ENCODE measurements around the gene DNM3.
A peak's percentile ranks its signal among the peaks of the same experiment; 100 is the strongest.

DNM3 gene

DNA sequence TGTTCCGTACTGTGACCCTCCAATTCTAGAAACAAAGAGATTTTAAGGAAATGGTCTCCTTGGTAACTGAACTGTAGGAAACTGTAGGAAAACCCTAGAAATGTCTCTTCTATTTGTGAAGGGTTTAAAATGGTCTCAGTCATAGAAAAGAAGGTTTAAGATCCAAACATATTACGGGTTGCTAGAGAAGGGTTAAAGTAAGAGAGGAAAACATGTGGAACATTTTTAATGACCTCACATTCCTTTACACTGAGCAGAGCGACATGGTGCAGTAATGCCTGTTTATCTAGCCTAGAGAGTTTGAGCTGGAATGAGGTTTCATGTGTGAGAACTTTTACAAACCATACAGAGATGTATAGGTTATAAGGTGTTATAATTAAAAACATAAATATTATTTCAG, 542.2 kb downstream of the DNM3 start:
- peak; percentile 54 for DNase-seq

DNA sequence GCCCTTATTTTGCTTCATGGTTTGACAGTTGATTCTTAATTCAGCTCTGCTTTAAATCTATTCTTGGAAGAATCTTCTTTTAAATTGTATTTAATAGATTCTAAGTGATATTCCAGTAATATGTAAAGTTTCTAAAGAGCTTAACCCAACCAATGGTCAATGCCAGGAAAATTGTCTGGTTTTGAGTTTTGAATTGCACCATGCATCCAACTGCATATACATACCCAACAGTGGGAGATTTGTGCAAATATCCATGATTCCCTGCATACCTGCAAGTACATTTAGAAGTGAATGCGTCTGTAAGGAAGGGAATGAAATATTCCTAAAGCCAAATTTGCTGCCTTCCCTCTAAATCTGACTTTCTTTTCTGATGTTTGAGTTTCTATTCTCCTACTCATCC, 543.4 kb downstream of the DNM3 start:
- no peak for DNase-seq

DNA sequence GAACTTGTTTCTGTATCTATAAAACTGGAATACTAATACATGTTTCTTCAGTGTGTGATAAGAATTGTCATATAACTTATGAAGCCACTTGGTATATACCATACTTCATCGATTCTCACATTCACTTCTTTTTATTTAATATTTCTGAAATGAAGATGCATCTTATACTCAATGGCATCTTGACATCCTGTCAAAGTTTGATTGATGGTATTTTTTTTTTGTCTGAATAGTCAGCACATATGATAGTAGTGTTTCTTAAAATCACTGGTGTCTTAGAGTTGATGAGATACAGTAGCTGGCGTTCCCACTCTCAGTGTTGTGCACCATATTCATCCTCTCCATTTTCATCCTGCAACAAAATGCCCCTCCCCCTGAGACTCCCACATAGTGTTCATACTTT, 544.7 kb downstream of the DNM3 start:
- no peak for DNase-seq

DNA sequence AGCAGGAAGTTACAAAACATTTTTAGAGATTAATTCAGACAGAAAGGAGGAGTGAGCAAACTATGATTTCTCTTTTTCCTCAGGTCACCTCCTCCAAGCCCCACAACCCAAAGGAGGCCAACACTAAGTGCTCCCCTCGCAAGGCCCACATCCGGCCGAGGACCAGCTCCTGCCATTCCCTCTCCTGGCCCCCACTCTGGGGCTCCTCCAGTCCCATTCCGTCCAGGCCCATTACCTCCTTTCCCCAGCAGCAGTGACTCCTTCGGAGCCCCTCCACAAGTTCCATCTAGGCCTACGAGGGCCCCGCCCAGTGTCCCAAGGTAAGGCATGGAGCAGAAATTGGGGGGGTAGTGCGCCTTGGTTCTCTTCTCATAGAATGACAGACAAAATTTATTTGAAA, 547.2 kb downstream of the DNM3 start:
- no peak for DNase-seq

DNA sequence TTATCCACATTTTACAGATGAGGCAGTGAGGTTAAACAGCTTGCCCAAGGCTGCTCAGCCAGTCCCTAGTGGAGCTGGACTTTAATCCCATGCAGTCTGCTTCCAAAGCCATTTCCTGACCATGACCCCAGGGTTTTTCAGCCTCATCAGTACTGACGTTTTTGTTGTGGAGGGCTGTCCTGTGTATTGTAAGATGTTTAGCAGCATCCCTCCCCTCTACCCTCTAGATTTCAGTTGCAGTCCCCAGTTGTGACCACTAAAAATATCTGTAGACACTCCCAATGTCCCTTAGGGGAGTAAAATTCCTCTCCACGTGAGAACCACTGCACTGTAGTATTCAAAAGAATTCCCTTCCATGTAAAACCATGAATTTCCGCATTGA, 549.0 kb downstream of the DNM3 start:
- no peak for DNase-seq

DNA sequence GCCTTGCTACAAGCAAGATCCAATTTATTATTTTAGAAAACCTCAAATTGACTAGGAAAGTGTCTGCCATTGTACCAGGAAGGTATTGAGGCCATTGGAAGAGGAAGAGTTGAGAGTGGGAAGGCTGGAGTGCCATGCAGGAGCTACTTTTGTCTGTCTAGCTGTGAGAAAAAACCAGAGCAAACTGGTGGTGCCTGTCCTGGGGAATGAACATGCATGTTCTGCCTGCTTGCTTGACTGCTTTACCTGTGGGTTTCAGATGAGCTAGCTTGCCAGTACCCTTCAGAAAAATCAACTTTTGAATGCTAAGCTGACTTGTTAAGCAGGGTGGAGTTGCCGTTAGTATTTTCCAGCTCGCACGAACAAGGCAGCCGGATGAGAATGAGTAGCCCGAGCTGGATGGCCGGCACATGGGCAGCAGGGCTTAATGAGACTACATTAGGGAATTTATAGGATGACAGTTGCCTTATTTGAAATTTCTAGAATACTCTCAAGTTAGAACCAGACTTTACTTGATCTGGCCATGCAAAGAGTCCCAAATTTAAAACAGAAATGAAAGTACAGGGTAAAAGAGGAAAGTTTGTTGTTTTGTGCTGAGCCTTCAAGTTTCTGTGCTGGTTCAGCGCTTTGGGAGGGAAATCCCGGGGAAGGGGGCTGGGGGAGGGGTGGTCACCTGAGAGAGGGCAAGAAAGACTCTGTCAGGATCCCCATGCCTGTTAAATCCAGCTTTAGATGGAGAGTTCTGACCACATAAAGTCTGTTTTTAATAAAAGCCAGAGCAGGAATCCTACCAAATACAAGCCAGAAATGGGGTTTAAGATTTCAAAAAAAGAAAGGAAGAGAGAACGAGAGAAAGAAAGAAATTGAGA, 549.6 kb downstream of the DNM3 start:
- DNase-seq = no peak

DNA sequence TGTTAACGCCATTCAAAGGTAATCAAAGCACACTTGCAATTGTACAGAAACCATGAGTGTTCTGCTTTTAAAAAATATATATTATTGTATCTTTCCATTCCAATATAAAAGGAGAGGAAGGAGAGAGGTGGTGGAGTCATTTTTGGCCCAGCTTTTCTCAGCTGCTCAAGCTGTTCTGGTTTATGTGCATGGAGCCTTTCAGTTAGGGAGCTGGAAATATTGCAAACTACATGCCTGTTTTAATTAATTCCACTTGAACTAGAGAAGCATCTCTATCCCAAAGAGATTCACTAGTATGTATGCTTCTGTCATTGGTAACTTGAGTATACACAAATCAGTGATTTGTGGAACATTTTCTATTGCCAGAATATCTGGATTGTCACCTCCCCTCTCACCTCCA, 550.7 kb downstream of the DNM3 start:
- DNase-seq = no peak

DNA sequence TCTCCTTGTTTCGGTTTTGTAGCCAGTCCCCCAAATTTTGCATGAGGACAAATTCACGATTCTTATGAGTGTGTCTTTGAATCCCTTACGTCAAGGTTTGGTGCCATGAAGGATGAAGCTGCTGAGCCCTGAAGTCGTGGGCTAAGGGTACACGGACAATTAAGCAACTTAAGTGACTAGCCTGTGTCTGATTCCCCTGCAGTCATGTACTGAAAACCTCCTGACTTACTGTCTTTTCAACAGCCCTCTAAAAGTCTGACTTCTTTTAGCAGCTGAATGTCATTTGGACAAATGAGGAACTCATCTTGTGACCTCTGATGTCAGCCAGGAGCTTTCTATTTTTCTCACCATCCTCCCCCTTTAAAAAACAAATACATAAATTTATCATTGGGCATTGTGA, 552.1 kb downstream of the DNM3 start:
- no peak for DNase-seq

DNA sequence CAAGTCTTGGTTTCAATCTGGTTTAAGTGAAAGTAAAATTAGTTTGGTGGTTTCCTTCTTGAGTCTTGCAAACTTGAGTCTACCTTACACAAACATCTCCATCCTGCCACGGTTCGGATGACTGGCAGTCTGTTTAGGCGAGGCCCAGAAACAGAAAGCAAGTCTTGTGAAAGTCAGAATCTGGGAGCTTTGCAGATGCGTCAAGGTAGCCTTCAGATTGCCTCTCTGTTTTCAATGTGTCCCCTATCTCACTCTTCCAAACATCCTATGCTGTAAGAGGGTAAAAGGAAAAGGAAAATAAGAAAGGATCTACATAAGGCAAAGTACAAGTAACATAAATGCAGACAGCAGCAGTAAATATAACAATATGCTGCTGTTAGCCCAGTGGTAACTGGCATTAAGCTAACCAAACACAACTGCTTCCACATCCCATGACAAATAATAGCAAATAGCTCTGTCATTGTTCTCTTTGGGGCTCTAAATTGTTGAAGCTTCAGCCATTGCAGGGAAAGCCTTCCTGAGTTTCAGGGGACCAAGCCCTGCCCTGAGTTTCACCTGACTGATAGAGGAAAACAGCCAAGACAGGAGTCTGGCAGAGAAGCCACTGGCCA, 552.9 kb downstream of the DNM3 start:
- no peak for DNase-seq

DNA sequence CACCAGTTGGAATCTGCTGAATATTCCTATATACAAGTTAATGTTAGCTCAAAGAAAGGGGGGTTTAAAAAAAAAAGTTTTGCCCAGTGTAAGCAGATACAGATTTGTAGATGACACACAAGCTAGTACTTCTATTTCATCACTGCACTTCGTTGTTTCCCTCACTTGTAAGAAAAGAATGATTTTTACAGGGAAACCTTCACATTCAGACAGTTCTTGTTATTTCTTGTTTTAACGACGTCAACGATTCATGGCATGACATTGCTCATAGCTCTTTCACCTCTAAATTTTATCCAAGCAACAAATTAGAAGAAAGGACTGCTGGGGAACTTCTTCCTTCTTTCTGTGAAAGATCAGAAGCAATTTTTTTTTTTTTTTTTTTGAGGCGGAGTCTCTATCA, 553.5 kb downstream of the DNM3 start:
- DNase-seq = no peak

DNA sequence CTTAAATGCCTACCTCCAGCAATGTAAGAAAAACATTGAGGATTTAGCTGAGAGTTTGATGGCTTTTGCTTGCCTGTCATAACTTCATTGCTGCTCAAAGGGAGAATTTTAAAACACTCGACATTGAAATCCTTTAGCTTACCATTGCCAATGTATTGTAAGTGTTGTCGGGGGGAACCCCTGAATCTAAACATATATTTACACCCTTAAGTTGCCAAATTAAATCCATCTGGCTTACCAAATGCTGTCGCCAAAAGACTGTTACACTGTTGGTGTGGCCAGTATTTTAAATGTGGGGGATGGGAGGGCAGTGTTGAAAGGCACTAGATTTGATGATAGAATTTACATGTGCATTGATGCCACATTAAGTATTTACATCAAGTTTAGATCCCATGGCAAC, 554.3 kb downstream of the DNM3 start:
- no peak for DNase-seq

DNA sequence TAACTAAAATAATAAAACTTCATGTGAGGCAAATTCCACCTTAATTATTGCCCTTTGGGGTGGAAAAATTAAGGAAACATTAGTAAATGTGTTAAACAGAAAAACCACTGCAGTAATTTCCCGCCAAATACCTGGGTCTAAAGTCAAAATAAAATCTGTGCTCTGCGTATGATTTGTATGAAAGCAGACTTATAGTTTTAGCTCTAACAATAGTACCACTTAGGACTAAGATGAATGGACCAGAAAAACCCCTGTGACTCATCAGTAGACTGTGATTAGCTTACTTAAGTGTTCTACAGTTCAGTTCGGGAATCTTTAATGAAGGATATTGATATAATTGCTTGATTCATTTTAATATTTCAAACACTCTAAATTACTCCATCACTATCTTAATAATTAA, 555.9 kb downstream of the DNM3 start:
- DNase-seq = no peak

DNA sequence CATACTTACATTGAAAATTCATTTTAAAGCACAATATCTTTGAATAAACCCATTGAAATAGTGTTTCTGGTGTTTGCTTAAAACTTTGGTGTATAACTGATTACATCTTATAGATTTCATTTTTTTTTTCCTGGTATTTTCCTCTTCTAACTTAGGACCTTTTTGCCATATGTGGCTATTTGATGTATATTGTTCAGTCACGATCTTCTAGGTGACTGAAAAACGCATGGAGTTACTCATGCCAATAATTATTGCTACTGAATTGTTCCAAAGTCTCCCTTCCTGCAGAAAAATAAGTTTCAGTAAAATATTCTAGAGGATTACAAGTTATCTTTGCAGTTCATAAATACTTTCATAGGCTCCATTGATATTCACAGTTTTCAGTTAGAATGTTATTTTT, 556.3 kb downstream of the DNM3 start:
- no peak for DNase-seq

DNA sequence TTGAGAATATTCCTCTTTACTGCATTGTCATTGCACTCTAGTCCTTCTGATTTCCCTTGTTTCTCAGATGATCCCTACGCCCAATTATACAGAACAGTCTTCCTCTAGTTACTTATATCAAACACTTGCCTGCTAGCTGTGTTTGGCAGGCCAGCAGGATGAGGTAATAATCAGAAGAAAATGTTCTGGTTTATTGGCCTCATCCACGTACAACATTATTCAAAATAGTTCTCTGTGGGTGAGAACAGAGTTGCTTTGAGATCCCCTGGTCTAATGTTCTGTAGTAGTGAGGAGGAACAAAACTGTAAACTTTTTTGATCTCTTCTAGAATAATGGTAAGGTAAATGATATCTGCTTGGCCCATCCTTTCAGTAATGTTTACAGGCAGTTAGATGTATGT, 556.9 kb downstream of the DNM3 start:
- no peak for DNase-seq

DNA sequence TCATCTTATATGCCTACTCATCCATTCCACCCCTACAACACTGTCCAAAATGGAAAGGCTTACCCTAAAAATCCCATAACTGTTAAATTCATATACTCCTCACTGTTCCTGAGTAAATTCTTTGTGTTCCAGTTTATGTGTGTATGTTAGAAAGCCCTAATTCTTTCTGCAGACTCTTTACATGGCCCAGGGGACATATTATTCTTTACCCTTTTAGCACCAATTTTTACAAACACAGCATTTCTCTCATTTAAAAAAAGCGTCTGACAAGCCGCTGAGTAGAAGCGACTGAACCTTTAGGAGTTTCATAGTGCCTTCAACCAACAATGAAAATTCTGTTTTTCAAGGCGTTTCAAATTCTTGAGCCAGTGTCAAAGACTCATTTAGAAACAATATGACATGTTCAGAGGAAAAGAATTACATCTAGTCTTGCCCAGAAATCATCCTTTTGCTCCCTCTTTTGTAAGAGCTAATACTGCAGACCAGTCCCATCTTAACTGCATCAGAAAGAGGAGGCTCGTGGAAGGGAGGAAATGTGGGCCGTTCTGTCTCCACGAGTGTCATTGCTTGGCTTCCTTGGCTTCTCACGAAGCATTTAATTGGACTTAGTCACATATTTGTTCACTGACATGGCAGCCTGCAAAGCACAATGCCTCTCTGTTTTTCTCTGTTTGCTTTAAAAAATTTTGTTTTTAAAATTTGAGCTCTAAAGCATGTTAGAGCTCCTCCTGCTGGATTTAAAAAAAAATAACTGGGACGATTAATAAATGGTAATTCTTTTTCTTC, 557.9 kb downstream of the DNM3 start:
- DNase-seq = peak; percentile 85

DNA sequence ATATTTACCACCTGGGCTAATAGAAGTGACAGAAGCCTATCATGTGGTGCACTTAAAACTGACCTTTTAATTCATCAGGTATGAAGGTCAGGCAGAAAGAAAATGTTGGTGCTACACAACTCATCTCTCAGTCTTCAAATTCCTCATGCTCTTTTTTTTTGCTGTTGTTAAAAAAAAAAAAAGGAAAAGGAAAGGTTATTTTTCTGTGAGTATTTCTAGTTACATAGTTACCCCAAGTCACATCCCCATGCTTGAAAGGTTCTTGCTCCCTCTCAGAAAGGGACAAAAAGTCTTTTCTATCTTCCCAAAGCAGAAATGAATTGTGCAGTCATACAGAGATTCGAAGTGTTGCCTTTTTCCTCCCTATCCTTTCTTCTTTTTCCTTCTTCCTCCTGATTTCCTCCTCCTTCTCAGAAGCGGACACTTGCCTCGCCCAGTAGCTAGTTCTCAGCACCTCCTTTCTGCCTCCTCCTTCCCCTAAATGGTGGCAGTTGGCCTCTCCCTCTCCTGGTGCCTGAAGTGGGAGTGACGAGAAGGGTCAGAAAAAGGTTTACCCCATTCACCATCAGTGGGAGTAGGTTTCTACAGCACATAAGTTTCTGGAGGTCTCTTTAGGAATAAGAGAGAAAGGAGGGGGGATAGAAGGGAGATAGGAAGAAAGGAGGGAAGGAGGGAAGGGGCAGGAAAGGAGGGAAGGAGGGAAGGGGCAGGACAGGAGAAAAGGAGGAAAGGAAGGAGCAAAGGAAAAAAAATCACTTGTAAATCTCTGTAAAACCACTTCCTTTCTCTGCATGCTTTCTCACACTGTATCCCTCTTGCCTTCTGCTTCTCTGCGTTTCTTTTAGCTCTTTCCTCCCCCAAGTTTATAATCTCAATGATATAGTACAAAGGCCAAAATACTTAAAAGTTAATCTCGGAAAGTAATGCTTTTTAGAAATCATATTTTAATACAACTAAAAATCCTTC, 558.7 kb downstream of the DNM3 start:
- DNase-seq = no peak

DNA sequence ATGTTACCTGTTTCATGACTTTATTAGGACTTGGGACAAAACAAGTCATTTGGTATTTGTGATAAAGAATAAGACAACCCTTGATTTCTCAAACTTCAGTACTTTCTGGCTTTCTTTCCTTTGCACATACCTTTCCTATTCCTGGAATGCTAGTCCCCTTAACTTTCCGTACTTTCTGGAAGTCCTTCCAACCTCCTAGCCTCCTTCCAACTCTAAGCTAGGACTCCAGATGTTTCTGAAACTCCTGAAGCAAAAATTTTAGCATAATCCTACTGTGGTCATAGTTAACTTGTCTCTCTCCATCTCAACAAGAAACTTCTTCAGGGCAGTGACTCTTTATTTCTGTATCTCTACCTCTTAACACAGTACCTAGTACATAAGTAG, 559.4 kb downstream of the DNM3 start:
- no peak for DNase-seq

DNA sequence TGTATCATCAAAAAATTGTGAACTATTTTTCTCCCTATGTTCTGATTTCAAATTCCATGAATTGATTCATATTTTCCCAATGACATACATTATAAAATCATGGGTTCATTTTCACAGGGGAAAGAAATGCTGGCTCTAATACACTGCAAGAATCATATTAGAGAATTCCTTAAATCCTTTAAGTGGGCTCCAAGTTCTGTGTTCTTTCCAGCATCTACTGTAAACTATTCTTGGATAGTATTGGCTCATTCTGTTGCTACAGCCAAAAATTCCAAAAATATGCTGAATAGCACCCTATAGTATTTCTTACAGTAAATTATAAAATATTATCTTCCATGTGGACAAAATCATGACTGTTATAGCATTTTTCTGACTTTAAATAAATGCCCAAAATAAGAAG, 560.2 kb downstream of the DNM3 start:
- no peak for DNase-seq

DNA sequence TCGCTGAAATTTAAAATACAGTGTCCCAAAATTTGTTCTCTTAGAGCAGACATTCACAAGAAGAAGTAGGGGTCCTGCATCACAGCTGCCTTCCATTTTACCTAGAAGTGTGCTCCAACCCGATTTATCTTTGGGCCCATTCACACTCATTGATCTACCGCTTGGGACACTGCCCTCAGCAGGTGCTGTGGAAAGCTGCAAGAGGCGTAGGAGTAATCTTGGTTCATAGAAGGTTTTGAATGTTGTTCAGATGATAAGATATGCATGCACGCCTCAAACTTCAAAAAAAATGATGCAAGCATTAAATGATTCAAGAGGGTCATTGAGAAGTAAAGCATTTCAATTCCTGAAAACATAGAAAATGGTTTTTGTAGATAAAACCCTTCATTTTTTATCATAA, 560.6 kb downstream of the DNM3 start:
- no peak for DNase-seq

DNA sequence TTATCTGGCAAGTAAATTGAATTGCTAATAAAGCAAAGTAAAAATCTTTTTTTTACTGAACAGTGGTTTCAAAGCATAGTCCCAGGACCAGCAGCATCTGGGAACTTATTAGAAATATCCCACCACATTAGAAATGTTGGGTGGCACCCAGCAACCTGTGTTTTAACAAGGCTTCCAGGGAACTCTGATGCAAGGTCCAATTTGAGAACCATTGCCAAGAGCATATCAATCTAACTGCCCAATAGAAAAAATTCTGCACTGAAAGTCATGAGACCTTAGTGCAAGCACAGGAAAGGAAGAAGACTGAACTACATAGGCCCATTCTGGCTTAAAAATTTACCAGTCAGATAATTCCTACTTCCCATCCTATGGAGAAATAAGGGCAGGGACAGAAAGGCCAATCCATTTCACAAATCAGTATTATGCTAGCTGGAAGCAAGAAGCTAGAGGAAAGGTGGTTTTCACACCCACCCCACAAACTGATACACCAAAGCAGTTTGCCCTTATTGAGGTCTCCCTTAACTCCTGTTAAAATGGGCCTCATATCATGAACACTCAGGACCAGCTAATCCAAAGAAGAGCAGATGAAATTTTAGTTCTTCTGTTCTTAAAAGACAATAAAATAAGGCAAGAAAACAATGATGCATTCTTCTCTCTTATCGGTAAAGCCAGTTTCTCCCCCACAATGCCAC, 561.7 kb downstream of the DNM3 start:
- DNase-seq = no peak

DNA sequence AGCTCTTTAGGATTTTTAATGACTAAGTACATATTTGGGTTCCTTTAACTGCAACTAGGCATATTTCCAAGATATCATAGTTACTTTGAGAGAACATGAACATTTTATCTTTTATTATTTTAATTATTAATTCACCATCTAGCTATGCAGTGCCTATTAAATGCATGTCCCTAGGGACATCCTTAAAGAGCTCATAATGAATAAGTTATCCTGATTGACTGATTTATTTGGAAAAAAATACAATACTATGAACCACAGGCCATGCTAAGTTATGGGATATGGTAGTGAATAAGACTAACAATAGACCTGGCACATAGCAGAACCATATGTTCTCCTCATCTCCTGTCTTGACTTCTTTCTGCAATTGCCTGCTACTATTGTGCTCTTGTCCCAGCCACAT, 562.8 kb downstream of the DNM3 start:
- DNase-seq = no peak

DNA sequence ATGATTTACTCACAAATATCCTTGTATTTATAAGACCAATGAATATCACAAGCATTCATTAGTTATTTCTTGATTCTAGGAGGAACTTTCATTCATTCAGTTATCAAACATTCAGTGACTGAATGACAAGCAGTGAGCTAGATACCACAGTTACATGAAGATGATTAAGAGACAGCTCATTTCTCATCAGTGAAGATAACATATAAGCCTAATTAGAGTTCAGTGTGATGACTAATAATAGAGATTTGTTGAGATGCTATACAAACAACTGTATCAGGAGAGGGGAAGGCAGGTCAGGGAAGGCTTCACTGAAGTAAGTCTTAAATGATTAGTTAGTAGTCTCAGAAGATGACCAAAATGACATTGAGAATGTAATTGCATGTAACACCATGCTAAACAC, 564.6 kb downstream of the DNM3 start:
- DNase-seq = peak; percentile 21
